NCI-H2227 (cell line): ENCODE results near the gene KIRREL3.

Source experiments
- DNase-seq: peaks from one replicate; lab custom pipeline; 2025; ENCODE audit not compliant: unreplicated experiment; lab: John Stamatoyannopoulos, UW

The KIRREL3 gene

GRCh38 chr11:126611438-126611837 is 389.1 kb downstream of the KIRREL3 start:
- DNase-seq, result no peak

- DNase-seq, result no peak
Observed at GRCh38 chr11:126608658-126609057, 391.9 kb downstream of the KIRREL3 start.

DNA sequence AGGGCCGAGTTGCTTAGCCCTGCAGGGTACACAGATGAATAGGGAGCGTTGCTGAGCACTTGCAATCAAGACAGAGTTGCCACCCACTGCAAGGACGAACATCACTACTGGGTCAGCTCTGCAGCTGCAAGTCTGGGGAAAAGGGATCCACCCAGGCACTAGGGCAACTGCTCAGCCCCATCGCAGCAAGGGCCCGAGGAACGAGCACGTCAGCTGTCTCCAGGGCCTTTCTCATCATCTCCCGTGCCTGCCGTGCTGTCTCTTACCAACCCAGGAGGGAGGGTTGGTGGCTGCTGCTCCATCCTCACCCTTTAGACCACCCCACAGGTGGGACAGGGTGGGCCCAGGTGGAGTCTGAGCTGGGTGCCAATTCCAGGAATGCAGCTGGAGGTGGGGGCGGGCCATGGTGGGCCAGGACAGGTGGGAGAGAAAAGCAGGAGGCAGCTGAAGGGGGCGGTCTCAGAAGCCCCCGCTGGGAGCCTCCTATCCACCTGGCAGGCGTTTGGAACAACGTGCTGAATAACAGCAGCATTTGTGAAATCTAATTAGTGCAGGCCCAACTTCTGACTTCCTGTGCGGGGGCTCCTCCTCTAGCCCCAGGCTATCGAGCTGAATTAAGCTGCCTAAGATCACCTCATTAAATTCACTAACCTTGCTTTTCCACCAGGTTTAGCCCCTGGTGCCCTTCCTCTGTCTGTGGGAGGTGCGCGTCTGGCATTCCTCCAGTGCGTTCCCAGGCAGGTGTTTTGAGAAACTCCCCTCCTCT is 392.6 kb downstream of the KIRREL3 start:
- no peak for DNase-seq

GRCh38 chr11:126607374-126607773 is 393.2 kb downstream of the KIRREL3 start:
- DNase-seq, result peak; percentile 63

DNA sequence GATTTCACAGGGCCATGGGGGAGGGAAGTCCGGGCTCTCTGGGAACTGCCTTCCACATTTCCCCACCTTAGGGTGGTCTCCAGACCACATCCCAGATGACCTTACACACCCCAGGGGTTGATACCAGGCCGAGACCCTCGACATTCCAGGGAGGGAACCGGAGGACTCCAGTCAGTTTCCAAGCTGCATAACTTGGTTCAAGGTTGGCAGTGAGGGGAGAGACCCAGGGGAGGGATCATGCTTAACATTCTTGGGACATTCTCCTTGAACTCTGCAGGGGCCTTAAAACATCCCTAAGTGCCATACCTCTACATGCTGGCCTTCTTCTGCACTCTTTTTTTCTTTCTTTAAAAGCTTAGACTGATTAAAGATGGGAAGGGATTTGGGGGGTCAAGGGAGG is 394.1 kb downstream of the KIRREL3 start:
- DNase-seq, result no peak

DNA sequence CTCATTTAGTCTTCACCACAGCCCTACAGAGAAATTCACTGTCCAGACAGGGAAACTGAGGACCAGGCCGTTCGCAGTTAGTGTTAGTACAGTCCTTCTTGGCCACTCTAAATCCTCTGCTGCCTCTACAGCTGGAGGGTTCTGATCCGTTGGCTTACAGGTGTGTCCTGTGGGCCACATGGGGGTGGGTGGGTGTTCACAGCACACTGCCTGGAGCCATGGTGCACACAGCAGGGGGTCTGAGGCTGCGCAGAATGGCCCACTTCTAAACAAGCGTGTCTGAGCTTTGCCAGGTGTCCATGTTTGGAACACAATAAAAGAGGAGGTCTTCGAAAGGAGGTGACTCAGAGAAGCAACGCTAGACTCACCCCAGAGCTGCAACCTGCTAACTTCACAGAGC is 396.1 kb downstream of the KIRREL3 start:
- DNase-seq, result no peak

DNA sequence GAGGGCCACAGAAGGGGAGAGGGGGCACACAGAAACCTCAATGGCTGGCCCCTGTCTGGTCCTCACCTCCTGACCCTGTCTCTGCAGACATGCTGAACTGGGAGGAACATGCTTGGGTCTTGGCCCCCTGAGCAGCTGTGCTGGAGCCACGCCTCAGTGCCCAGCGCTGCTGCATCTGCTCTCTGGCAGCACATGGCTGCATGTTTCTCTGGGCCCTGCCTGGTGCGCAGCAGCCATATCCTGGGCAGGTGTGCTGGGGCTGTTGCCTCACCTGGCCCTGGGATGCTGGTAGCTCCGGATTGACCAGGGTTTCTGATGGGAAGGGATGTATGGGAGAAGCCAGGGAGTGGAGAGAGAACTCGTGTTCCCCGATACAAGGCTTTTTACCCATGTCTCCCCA is 397.1 kb downstream of the KIRREL3 start:
- no peak for DNase-seq

DNA sequence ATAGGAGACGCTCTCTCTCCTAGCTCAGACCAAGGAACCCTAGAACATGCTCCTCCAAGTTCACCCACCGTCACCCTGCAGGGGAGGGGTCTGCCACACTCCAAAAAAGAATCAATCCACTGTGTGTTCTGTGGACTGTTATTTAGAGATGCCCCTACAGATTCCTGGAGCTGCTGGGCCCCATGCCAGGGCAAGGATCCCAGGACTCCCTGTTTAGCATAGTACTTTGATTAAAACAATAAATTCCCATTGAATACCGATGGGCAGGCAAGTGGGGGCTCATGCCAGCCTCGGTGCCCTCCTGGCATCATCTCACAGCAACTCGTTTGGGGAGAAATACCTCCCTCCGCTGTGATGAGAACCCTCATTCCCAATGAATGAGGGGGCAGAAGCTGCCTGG is 397.6 kb downstream of the KIRREL3 start:
- no peak for DNase-seq

GRCh38 chr11:126602349-126602940 is 398.1 kb downstream of the KIRREL3 start:
- DNase-seq, result no peak

DNA sequence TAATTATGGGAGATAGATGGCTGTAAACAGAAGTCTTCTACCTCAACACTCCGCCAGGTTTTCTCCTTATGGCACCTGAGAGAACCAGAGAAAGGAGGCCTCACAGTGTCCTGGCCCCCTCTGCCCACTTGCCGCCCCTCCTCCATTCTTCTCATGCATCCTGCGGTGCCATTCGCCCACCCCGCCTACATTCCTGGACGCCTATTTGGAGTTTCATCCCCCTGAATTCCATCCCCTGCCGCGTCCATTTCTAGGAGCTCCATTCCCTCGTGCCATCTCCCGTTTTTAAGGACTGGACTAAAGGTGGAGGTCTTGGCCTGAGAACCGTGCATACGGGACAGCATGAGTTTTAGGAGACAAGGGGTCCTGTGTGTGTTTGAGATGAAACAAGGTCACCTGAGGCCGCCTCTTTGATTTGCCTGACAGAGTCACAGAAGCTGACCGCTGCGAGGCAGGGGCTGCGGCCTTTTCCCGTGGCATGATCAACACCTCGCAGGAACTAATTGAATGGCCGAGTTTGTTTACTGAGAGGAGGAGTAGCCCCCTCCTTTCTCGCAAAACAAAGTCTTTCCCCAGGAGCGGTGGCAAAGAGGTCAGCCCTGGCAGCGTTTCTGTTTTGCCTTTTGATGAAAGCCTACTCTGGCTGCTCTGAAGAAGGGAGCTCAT is 398.9 kb downstream of the KIRREL3 start:
- no peak for DNase-seq

DNA sequence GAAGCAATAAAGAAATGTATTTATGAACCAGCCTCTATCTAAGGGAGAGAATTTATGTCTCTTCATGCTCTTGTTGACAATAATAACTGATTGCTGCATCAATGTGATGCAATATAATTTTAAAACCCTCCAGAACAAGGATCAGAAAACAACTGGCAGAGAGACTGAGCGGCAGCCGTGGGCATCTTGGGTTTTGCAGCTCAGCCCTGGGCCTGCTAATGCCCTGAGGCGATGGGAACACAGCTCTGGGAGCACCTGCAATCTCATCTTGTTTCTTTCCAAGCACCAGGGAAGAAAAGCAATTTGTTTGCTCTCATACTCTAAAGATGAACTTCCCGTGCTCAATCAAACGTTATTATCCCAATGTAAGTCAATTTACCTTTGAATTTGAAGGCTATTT is 399.4 kb downstream of the KIRREL3 start:
- DNase-seq, result no peak

DNA sequence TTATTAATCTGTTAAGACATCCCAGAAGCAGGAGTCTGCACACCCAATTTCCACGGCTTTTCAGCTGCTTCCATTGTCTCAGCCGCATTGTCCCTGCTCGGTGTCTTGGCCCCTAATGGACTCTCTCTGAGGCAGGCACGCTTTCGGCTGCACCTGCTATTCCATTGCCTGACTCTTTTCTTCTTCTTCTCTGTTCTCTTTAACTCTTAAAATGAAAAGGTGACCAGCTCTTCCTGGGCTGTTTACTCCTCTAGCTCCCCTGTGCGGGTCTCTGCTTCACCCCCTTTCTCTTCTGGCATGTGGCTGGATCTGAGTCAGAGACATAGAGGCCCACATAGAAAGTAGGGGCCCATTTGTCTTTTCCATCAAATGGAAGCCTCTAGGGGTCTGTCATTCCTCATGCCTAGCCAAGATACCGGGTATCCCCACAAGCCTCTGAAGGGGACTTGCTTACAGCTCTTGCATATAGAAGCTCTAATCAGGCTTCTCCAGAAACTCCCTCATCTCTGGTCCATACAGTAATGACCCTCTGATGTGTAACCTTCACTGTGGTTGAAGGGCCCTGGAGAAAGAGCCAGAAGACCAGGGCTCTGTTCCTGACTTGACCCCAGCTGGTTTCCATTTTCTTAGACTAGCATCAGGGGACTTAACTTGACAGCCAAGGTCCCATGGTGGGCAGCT is 401.2 kb downstream of the KIRREL3 start:
- no peak for DNase-seq

DNA sequence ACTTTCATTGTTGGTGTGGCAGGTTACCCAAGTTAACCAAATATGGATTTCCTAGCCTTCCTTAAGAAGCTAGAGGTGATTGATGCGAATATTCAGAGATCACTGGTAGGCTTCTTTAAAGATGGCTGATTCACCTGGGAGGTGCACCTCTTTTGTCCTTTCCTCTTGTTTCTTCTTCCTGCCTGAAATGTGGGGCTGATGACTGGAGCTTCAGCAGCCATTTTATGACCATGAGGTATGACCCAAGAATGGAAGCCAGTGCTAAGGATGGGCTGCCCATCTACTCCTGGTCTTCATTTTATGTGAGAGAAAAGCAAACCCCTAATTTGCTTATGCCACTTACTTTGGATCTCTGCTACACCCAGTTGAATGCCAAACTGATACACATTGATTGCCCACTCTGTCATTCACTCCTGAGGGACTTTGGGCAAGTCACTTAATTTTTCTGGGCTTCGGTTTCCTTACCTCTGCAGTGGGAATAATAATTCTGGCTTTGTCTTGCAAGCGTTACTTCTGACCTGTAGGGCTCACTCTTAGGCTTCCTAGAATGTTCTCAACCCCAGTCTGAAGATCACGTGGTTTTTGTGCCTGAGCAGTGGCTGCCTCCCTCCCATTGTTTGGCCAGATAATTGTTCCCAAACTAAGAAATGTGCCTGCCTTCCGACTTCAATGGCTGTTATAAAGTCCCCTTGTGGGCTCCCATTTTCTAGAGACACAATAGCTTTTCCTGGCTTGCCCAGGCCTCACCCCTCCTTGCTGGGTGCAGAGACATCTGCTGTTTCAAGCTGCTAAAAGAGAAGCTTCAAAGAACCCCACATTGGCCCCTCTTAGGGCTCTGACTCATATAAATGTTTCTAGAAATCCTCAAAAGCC is 402.0 kb downstream of the KIRREL3 start:
- no peak for DNase-seq

- no peak for DNase-seq
Observed at GRCh38 chr11:126597041-126597440, 403.5 kb downstream of the KIRREL3 start.

- no peak for DNase-seq
Observed at GRCh38 chr11:126596474-126596873, 404.1 kb downstream of the KIRREL3 start.

DNA sequence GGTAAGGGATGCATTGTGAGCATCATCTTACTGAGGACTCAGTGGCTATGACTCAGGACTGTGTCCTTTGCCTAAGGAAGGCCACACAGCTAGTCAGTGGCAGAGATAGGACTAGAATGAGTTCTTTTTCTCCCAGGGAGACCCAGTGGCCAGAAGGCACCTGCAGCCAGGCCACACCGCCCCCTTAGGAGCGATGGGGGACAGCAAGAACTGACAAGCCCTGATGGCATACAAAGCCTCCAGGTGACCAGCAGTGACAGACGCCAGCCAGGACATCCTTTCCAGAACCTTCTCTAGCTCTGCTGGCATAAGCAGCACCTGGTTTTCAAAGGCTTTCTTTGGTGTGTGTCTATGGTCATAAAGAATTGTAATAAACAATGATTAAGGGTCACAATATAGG is 405.0 kb downstream of the KIRREL3 start:
- DNase-seq, result no peak

DNA sequence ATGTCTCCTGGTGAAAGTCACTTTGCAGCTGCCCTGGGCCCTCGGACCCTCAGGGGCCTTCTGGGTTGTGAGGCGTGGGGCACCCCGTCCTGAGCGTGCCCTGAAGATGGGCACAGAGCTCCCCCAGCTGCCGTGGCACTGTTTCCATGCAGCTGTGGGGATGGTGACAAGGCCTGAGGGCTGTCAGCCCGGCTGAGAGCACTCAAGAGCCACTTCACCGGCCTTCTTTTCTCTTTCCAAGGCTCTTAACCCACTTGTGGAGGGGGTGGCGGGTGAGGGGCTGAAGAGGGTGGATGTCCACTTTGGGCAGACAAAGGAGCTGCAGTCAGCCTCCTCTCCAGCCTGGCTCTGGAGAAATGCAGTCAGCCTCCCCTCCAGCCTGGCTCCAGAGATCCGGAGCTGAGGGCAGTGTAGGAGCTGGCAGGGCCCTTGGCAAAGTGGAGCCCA is 405.6 kb downstream of the KIRREL3 start:
- peak; percentile 66 for DNase-seq

- DNase-seq, result peak; percentile 53
Observed at GRCh38 chr11:126592496-126593410, 407.8 kb downstream of the KIRREL3 start.

DNA sequence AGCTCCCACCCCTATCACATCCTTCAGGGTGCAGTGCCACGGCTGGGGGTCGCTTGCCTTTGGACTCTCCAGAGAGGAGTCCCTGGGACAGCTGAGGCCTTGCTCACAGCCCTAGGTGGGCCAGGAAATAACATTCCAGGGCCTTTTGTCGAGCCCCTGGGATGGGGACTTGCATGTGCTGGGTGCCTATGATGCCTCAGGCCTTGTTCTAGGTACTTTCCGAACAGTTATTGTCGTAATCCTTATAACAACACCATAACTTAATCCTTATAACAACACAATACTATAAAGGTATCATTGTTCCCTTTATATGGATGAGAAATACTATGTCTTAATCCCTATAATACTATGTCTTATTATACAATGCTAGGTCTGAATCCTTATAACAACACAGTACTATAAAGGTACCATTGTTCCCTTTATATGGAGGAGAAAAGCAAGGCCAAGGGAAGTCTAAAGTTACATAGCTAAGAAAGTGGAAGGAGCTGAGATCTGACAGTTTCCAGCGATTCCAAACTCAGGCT is 408.5 kb downstream of the KIRREL3 start:
- no peak for DNase-seq

GRCh38 chr11:126589492-126589803 is 411.1 kb downstream of the KIRREL3 start:
- no peak for DNase-seq
